Heart right ventricle (tissue), 16 donors: Measurements from ENCODE around the gene CHCHD4. TPM values are rescaled to one million over a fixed set of nuclear protein-coding genes. Genes with fewer than 3 reads are reported as not detected.

Experiments used
- ATAC-seq, 8 donors: fragments of 200-7000 bp; cut with Tn5 transposase; one replicate each; pipeline ENCODE4 v1.9.1; 2020; ENCODE audit warnings: mild to moderate bottlenecking in 8 of 8, moderate library complexity in 8 of 8, moderate number of reproducible peaks in 1 of 8
- DNase-seq, 2 donors: peaks; one replicate each; pipeline ENCODE4 v3.0.0-alpha.2; 2020
- H3K27ac ChIP-seq, 10 donors: fragments of 200-600 bp; sonication (generic) in 2 of 10; one replicate each; pipeline versions ENCODE4 v1.5.0 to v1.8.0; 2020 to 2022; ENCODE audit warnings: mild to moderate bottlenecking in 3 of 10
- H3K27me3 ChIP-seq, 7 donors: fragments of 200-600 bp; one replicate each; pipeline ENCODE4 v1.8.0; 2021 to 2022; ENCODE audit warnings: mild to moderate bottlenecking in 2 of 7
- H3K36me3 ChIP-seq, 9 donors: fragments of 200-600 bp; sonication (generic) in 1 of 9; one replicate each; pipeline versions ENCODE4 v1.5.0 to v1.8.0; 2020 to 2022; ENCODE audit warnings: mild to moderate bottlenecking in 2 of 9
- H3K4me1 ChIP-seq, 9 donors: fragments of 200-600 bp; sonication (generic) in 1 of 9; one replicate each; pipeline versions ENCODE4 v1.5.0 to v1.8.0; 2020 to 2022; ENCODE audit warnings: mild to moderate bottlenecking in 4 of 9
- H3K4me3 ChIP-seq, 10 donors: fragments of 200-600 bp; sonication (generic) in 2 of 10; one replicate each; pipeline versions ENCODE4 v1.5.0 to v1.8.0; 2020 to 2022; ENCODE audit warnings: mild to moderate bottlenecking in 7 of 10, moderate library complexity in 2 of 10
- H3K9me3 ChIP-seq, 11 donors: fragments of 200-600 bp in 10 of 11; sonication (generic) in 2 of 11; one replicate each; pipeline versions ENCODE4 v1.5.0 to v1.8.0; 2013 to 2022; ENCODE audit warnings: mild to moderate bottlenecking in 2 of 11, control low read depth in 1 of 11, moderate library complexity in 1 of 11
- WGBS, 2 donors: extraction: QIAGEN DNeasy Blood & Tissue Kit; methylation state at CpG; one replicate each; pipeline ENCODE4 v1.1.7; 2013; ENCODE audit warnings: inconsistent platforms in 1 of 2; 5-methylcytosine and 5-hydroxymethylcytosine counted together
- intact Hi-C, 10 donors: fragments of 100-400 bp; cut with DNase I; formaldehyde crosslinking; loops; one replicate each; pipeline versions ENCODE4 v1.11.1 to v1.14.2; 2022
- polyA plus RNA-seq, 2 donors: library from polyadenylated mRNA; stranded (reverse); fragments of 200-250 nt; gene quantifications; one replicate each; pipeline ENCODE4 v1.2.3, GENCODE V29; 2013
- total RNA-seq, 10 donors: library from RNA; stranded (reverse); fragmentation: NEBNext Ultra II Directional in 3 of 10; extraction: Animal tissue kit (Norgen Biotek cat#: 25700) in 3 of 10; gene quantifications; one replicate each; pipeline versions ENCODE4 v1.2.1 to v1.2.4, GENCODE V29; 2021 to 2023
- TF ChIP-seq, protein P1 (sequence below), 9 donors: fragments of 200-600 bp; sonication (generic) in 2 of 9; IDR thresholded peaks; one replicate each; pipeline versions ENCODE4 v1.5.0 to v1.8.0; 2021 to 2022; ENCODE audit warnings: antibody characterized with exemption in 9 of 9, mild to moderate bottlenecking in 5 of 9, moderate library complexity in 1 of 9
- donor health status: Arrhythmogenic right ventricular cardiomyopathy.
- donor health status: ischemic (EF 13 %, LVEDD 7.1; RV severe dilation, severe dysfunction).
- donor health status: healthy with polysubstance abuse.
- donor health status: DM: no; HTN: yes; CAD: no.
- donor health status: DM: no; HTN: no; CAD: no.
- donor health status: ischemic (EF 25% LVEDD 6.9; RV normal size, moderate dysfunction).
- donor health status: ischemic (EF 25% LVEDD 5.7; RV mildly dilated, moderate dysfunction).
- donor health status: healthy.
- donor health status: DM: yes; HTN: yes; CAD: no.
- donor health status: Ischemic cardiomyopathy.
- donor health status: ischemic (EF 35%, LVEDD 5.7; RV mildly dilated, moderate dysfunction).
- donor health status: nonischemic (EF 11% LVEDD 7.7; RV severe dilation, severe dysfunction).
- donor health status: DM: yes; HTN: yes; CAD: no.
- donor health status: PGD.
- donor health status: ischemic (EF 29% LVEDD 5.4; RV normal size, mild dysfunction).
- donor health status: nonischemic (EF 23%, LVEDD 6.1; RV moderate dilation, normal function).

The CHCHD4 gene
- total and polyA plus RNA-seq, 12 donors: 18.0 to 37.2 (median 26.6) TPM

- Histone ChIP-seq H3K36me3 (peaks cover 0 to 74% (median 50%) of the 10 kb centered on the region in 9 donors), H3K27ac (peak overlapping the region in 1 of 10 donors; percentile 33), H3K9me3 (no peaks in the 10 kb centered on the region), H3K4me3 (no peak overlapping the region), H3K4me1 (peaks cover 9 to 56% (median 35%) of the 10 kb centered on the region in 9 donors), H3K27me3 (no peaks in the 10 kb centered on the region)
- ATAC-seq (no peak), DNase-seq (no peak)
- intact Hi-C loops: no loop called here
- 90 to 94% methylated on average over 5 of the region's 5 CpGs for WGBS, 2 donors
- TF ChIP-seq, protein P1, sequence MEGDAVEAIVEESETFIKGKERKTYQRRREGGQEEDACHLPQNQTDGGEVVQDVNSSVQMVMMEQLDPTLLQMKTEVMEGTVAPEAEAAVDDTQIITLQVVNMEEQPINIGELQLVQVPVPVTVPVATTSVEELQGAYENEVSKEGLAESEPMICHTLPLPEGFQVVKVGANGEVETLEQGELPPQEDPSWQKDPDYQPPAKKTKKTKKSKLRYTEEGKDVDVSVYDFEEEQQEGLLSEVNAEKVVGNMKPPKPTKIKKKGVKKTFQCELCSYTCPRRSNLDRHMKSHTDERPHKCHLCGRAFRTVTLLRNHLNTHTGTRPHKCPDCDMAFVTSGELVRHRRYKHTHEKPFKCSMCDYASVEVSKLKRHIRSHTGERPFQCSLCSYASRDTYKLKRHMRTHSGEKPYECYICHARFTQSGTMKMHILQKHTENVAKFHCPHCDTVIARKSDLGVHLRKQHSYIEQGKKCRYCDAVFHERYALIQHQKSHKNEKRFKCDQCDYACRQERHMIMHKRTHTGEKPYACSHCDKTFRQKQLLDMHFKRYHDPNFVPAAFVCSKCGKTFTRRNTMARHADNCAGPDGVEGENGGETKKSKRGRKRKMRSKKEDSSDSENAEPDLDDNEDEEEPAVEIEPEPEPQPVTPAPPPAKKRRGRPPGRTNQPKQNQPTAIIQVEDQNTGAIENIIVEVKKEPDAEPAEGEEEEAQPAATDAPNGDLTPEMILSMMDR (IDR thresholded peaks at IDR 0.05): no peak
Observed at GRCh38 chr3:14147066-14147435, 22.4 kb upstream of the CHCHD4 start.

GRCh38 chr3:14146381-14147065 is 21.9 kb upstream of the CHCHD4 start:
- DNase-seq (no peak), ATAC-seq (no peak)
- peak overlapping the region in 8 of 10 donors; percentile 80 to 93 (median 88) for H3K27ac ChIP-seq
- H3K27me3 ChIP-seq: no peaks in the 10 kb centered on the region
- no peaks in the 10 kb centered on the region for H3K9me3 ChIP-seq
- 92 to 93% methylated on average over 10 of the region's 10 CpGs for WGBS, 2 donors
- peaks cover 12 to 61% (median 36%) of the 10 kb centered on the region in 9 donors for H3K4me1 ChIP-seq
- H3K4me3 ChIP-seq: no peak overlapping the region
- intact Hi-C loops: no loop called here
- H3K36me3 ChIP-seq: peaks cover 0 to 73% (median 50%) of the 10 kb centered on the region in 9 donors
- TF ChIP-seq, protein P1 (IDR thresholded peaks at IDR 0.05): no peak

DNA sequence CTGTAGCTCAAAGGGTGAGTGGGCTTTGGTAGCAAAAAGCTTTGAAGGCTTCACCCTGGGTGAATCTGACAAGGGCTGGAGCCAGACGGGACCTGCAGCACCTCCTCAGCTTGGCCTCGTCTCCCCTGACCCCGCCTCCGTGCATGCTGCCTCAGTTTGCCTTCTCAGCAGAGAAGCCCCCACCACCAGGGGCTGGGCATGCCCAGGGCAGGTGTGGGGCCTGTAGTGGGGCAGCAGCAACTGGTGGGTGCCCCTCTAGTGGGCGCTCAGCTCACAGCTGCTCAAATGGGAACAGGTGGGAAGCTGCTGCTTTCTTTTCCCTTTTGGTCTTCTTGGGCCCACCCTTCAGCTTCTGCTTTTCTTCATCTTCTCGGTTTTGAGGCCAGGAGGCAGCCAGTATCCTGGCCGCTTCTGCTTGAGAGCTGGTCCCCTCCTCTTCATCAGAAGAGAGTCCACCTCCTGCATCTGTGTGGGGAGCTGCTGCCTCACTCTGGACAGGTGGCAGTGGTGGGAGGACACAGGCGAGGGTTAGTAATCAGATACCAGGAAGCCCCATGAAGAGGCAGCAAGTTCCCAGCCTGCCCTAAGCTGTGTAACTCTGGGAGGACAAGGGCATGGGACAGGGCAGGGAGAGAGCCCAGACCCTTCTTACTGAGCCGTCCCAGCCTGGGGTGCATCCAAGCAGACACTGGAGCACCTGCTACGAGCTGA is 21.2 kb upstream of the CHCHD4 start:
- peak overlapping the region in 9 of 10 donors; percentile 79 to 93 (median 87) for H3K27ac ChIP-seq
- 87 to 90% methylated on average over 10 of the region's 10 CpGs for WGBS, 2 donors
- ATAC-seq: peak in 1 of 8 donors; percentile 1
- TF ChIP-seq, protein P1 (IDR thresholded peaks at IDR 0.05): no peak
- intact Hi-C loops: loop anchor here in 2 of 10 donors (1.0 to 2.0 kb wide), 2 partner anchors 32 to 33 kb away; partner anchors contain the start of genes LSM3 (in 2 of the 2) and XPC (in 2 of the 2)
- H3K36me3 ChIP-seq: peaks cover 0 to 74% (median 49%) of the 10 kb centered on the region in 9 donors
- DNase-seq: no peak
- H3K9me3 ChIP-seq: no peaks in the 10 kb centered on the region
- no peaks in the 10 kb centered on the region for H3K27me3 ChIP-seq
- H3K4me3 ChIP-seq: no peak overlapping the region
- peaks cover 14 to 68% (median 37%) of the 10 kb centered on the region in 9 donors for H3K4me1 ChIP-seq

GRCh38 chr3:14145236-14145635 is 20.6 kb upstream of the CHCHD4 start:
- no peak for ATAC-seq

More at GRCh38 chr3:14145236-14145635, 20.6 kb upstream of the CHCHD4 start:
- 89% methylated on average over 9 of the region's 9 CpGs for WGBS, 2 donors
- Histone ChIP-seq H3K27ac (peak overlapping the region; percentile 33 to 93 (median 84)), H3K36me3 (peaks cover 0 to 75% (median 49%) of the 10 kb centered on the region in 9 donors), H3K27me3 (no peaks in the 10 kb centered on the region), H3K4me3 (peak overlapping the region in 3 of 10 donors; percentile 34 to 40 (median 37)), H3K9me3 (no peaks in the 10 kb centered on the region), H3K4me1 (peaks cover 14 to 71% (median 37%) of the 10 kb centered on the region in 9 donors)
- intact Hi-C loops: loop anchor here in 2 of 10 donors (1.0 to 2.0 kb wide), 2 partner anchors 33 to 34 kb away; partner anchors contain the start of genes LSM3 (in 2 of the 2) and XPC (in 2 of the 2)
- TF ChIP-seq, protein P1 (IDR thresholded peaks at IDR 0.05): no peak
- no peak for DNase-seq
